ENCODE data around the gene RTL5. TPM values are rescaled to one million over a fixed set of nuclear protein-coding genes. Genes with fewer than 3 reads are reported as not detected.

The RTL5 gene
- polyA plus RNA-seq, 1 of the 3 experiments (the other 2 are of a cell fraction), result 1.8 TPM

DNA sequence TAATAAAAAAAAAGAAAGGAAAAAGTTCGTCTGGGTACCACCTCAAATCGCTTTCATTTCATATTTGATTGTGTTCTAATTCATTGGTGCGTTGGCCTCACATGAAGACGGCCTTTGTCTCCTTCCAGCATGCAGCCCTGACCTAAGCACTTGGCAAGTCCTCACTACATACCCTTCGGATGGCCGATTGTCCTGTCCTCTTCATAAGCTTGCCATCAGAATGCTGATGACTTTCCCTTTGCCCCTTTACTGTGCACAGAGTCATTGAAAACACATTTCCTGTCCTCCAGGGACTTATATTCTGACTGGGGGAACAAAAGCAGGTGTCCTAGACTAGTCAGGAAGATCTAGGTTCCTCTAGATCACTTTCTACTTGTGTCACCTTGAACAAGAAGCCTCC is 43.0 kb downstream of the RTL5 start:
- Histone ChIP-seq H3K4me3 (ENCODE audit: low read depth in 2 of 2, low read length in 1 of 2) (no peak overlapping the region), H3K9me2 (no peaks in the 10 kb centered on the region), H3K27ac (ENCODE audit: low read depth in 2 of 2, low read length in 1 of 2) (no peak overlapping the region), H4K20me1 (ENCODE audit: insufficient read depth) (no peaks in the 10 kb centered on the region), H3K9ac (no peak overlapping the region), H3K9me3 (no peaks in the 10 kb centered on the region), H3F3A (replicated peaks; ENCODE audit: insufficient read depth) (no peaks in the 10 kb centered on the region), H3K4me2 (no peak overlapping the region), H3K4me1 (ENCODE audit: control insufficient read depth in 1 of 2, insufficient read depth in 2 of 2, low read depth in 1 of 2, low read length in 1 of 2) (peaks cover 0 to 14% of the 10 kb centered on the region in 2 experiments; a peak in 2 of 4 replicates), H3K27me3 (ENCODE audit: insufficient read depth) (no peaks in the 10 kb centered on the region; the same call in 1 of the 2 replicates), H3K79me2 (ENCODE audit: insufficient read depth) (no peaks in the 10 kb centered on the region), H3K36me3 (replicated peaks in 1 of 2; ENCODE audit: control insufficient read depth in 1 of 2, insufficient read depth in 2 of 2, low read length in 1 of 2) (no peaks in the 10 kb centered on the region), H2AFZ (ENCODE audit: low read depth) (no peak overlapping the region)
- no peak for DNase-seq
- WGBS (ENCODE audit: low lambda C conversion rate), result 55% methylated on average over 6 of the region's 6 CpGs
- POLR2A ChIA-PET, result no interaction called here
- CTCF ChIA-PET, result no interaction called here
- no peak for TF ChIP-seq EP300 (IDR thresholded peaks at IDR 0.05; ENCODE audit: borderline replicate concordance in 1 of 2, low read depth in 1 of 2, low read length in 1 of 2)
- TF ChIP-seq, protein P1, sequence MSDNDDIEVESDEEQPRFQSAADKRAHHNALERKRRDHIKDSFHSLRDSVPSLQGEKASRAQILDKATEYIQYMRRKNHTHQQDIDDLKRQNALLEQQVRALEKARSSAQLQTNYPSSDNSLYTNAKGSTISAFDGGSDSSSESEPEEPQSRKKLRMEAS (IDR thresholded peaks at IDR 0.05; ENCODE audit: low read depth), result no peak
- no peak for TF ChIP-seq FOXM1 (IDR thresholded peaks at IDR 0.05; ENCODE audit: low read depth)
- TF ChIP-seq POLR2AphosphoS5 (IDR thresholded peaks at IDR 0.05; ENCODE audit: low read depth, low read length), result no peak
- no peak for TF ChIP-seq EZH2phosphoT487 (IDR thresholded peaks at IDR 0.05; ENCODE audit: borderline replicate concordance, low read depth)
- TF ChIP-seq, protein P2, sequence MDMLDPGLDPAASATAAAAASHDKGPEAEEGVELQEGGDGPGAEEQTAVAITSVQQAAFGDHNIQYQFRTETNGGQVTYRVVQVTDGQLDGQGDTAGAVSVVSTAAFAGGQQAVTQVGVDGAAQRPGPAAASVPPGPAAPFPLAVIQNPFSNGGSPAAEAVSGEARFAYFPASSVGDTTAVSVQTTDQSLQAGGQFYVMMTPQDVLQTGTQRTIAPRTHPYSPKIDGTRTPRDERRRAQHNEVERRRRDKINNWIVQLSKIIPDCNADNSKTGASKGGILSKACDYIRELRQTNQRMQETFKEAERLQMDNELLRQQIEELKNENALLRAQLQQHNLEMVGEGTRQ (IDR thresholded peaks at IDR 0.05; ENCODE audit: borderline replicate concordance, low read depth, low read length), result no peak
- no peak for TF ChIP-seq TAF1 (IDR thresholded peaks at IDR 0.05; ENCODE audit: borderline replicate concordance, low read depth, low read length)
- TF ChIP-seq MXI1 (IDR thresholded peaks at IDR 0.05; ENCODE audit: low read depth, low read length), result no peak

DNA sequence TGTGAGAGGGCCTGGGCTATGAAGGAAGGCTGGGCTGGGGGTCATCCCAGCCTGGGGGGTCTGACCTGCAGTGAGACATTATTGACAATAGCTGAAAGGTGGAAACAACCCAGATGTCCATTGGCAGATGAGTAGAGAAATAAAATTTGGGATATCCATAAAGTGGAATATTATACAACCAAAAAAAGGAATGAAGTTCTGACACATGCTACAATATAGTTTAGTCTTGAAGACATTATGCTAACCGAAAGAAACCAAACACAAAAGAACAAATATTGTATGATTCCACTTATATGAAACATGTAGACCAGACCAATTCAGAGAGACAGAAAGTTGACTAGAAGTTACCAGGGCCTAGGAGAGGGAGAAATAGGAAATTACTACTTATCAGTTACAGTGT is 44.7 kb downstream of the RTL5 start:
- Histone ChIP-seq H3K4me3 (ENCODE audit: low read depth in 2 of 2, low read length in 1 of 2) (no peak overlapping the region), H3K27me3 (ENCODE audit: insufficient read depth) (no peaks in the 10 kb centered on the region; the same call in 1 of the 2 replicates), H3K36me3 (replicated peaks in 1 of 2; ENCODE audit: control insufficient read depth in 1 of 2, insufficient read depth in 2 of 2, low read length in 1 of 2) (no peaks in the 10 kb centered on the region), H2AFZ (ENCODE audit: low read depth) (no peak overlapping the region), H3K27ac (ENCODE audit: low read depth in 2 of 2, low read length in 1 of 2) (no peak overlapping the region), H3K9ac (no peak overlapping the region), H4K20me1 (ENCODE audit: insufficient read depth) (no peaks in the 10 kb centered on the region), H3F3A (replicated peaks; ENCODE audit: insufficient read depth) (no peaks in the 10 kb centered on the region), H3K9me2 (no peaks in the 10 kb centered on the region), H3K9me3 (no peaks in the 10 kb centered on the region), H3K4me1 (ENCODE audit: control insufficient read depth in 1 of 2, insufficient read depth in 2 of 2, low read depth in 1 of 2, low read length in 1 of 2) (peaks cover 0 to 28% of the 10 kb centered on the region in 2 experiments; a peak in 2 of 4 replicates), H3K79me2 (ENCODE audit: insufficient read depth) (no peaks in the 10 kb centered on the region), H3K4me2 (no peak overlapping the region)
- DNase-seq, result no peak
- 60% methylated on average over 1 of the region's 1 CpG for WGBS (ENCODE audit: low lambda C conversion rate)
- CTCF ChIA-PET, result no interaction called here
- no peak for TF ChIP-seq FOXJ3 (CRISPR knock-in tag; IDR thresholded peaks at IDR 0.05)
- no peak for TF ChIP-seq NFIC (IDR thresholded peaks at IDR 0.05; ENCODE audit: borderline replicate concordance)
- no peak for TF ChIP-seq GATA2 (CRISPR knock-in tag; IDR thresholded peaks at IDR 0.05)
- no peak for TF ChIP-seq RAD21 (IDR thresholded peaks at IDR 0.05; ENCODE audit: low read length)
- TF ChIP-seq TCF12 (IDR thresholded peaks at IDR 0.05), result no peak
- no peak for TF ChIP-seq RCOR1 (IDR thresholded peaks at IDR 0.05; ENCODE audit: low read length)
- TF ChIP-seq MEF2A (IDR thresholded peaks at IDR 0.05; ENCODE audit: borderline replicate concordance, low read depth), result no peak
- TF ChIP-seq, protein P3, sequence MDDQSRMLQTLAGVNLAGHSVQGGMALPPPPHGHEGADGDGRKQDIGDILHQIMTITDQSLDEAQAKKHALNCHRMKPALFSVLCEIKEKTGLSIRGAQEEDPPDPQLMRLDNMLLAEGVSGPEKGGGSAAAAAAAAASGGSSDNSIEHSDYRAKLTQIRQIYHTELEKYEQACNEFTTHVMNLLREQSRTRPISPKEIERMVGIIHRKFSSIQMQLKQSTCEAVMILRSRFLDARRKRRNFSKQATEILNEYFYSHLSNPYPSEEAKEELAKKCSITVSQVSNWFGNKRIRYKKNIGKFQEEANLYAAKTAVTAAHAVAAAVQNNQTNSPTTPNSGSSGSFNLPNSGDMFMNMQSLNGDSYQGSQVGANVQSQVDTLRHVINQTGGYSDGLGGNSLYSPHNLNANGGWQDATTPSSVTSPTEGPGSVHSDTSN (IDR thresholded peaks at IDR 0.05), result no peak
- no peak for TF ChIP-seq MXI1 (IDR thresholded peaks at IDR 0.05; ENCODE audit: low read depth, low read length)
- no peak for TF ChIP-seq EP300 (IDR thresholded peaks at IDR 0.05; ENCODE audit: borderline replicate concordance in 1 of 2, low read depth in 1 of 2, low read length in 1 of 2)
- TF ChIP-seq POLR2AphosphoS5 (IDR thresholded peaks at IDR 0.05; ENCODE audit: low read depth, low read length), result no peak
- TF ChIP-seq, protein P2 (IDR thresholded peaks at IDR 0.05; ENCODE audit: borderline replicate concordance, low read depth, low read length), result no peak
- TF ChIP-seq RXRA (IDR thresholded peaks at IDR 0.05; ENCODE audit: borderline replicate concordance, low read depth), result no peak
- no peak for TF ChIP-seq SMC3 (IDR thresholded peaks at IDR 0.05; ENCODE audit: low read depth, low read length)
- no peak for TF ChIP-seq JUND (IDR thresholded peaks at IDR 0.05)
- TF ChIP-seq, protein P4, sequence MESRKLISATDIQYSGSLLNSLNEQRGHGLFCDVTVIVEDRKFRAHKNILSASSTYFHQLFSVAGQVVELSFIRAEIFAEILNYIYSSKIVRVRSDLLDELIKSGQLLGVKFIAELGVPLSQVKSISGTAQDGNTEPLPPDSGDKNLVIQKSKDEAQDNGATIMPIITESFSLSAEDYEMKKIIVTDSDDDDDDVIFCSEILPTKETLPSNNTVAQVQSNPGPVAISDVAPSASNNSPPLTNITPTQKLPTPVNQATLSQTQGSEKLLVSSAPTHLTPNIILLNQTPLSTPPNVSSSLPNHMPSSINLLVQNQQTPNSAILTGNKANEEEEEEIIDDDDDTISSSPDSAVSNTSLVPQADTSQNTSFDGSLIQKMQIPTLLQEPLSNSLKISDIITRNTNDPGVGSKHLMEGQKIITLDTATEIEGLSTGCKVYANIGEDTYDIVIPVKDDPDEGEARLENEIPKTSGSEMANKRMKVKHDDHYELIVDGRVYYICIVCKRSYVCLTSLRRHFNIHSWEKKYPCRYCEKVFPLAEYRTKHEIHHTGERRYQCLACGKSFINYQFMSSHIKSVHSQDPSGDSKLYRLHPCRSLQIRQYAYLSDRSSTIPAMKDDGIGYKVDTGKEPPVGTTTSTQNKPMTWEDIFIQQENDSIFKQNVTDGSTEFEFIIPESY (IDR thresholded peaks at IDR 0.05; ENCODE audit: borderline replicate concordance, low read depth), result no peak
- no peak for TF ChIP-seq EZH2phosphoT487 (IDR thresholded peaks at IDR 0.05; ENCODE audit: borderline replicate concordance, low read depth)
- TF ChIP-seq SIN3A (IDR thresholded peaks at IDR 0.05; ENCODE audit: borderline replicate concordance, low read depth, low read length), result no peak
- TF ChIP-seq, protein P5, sequence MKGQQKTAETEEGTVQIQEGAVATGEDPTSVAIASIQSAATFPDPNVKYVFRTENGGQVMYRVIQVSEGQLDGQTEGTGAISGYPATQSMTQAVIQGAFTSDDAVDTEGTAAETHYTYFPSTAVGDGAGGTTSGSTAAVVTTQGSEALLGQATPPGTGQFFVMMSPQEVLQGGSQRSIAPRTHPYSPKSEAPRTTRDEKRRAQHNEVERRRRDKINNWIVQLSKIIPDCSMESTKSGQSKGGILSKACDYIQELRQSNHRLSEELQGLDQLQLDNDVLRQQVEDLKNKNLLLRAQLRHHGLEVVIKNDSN (IDR thresholded peaks at IDR 0.05; ENCODE audit: borderline replicate concordance, low read depth), result no peak
- no peak for TF ChIP-seq ELF1 (IDR thresholded peaks at IDR 0.05)
- POLR2A ChIA-PET, result no interaction called here
